Epithelial cell of proximal tubule (primary cell): ENCODE measurements around the gene BBLN. TPM values are rescaled to one million over a fixed set of nuclear protein-coding genes. Genes with fewer than 3 reads are reported as not detected.

Experiments used
- DNase-seq: peaks from one replicate; pipeline ENCODE4 v3.0.0-alpha.2; 2011; ENCODE audit warnings: low read depth
- H3K4me3 ChIP-seq: 2 replicates; pipeline ENCODE4 v1.5.1; 2011; ENCODE audit warnings: low read depth, mild to moderate bottlenecking, low read length
- total RNA-seq: library from RNA; depleted of rRNA; stranded (reverse); fragments of >200 nt; gene quantifications from 2 replicates; pipeline ENCODE4 v1.2.3, GENCODE V29; 2015
- TF ChIP-seq, protein P1 (sequence below): conservative IDR thresholded peaks from 2 replicates; pipeline ENCODE4 v1.5.1; 2012; ENCODE audit warnings: low read depth, mild to moderate bottlenecking, low read length

BBLN gene
- total RNA-seq, 1 donor from 2014 or later: 269 TPM

DNA sequence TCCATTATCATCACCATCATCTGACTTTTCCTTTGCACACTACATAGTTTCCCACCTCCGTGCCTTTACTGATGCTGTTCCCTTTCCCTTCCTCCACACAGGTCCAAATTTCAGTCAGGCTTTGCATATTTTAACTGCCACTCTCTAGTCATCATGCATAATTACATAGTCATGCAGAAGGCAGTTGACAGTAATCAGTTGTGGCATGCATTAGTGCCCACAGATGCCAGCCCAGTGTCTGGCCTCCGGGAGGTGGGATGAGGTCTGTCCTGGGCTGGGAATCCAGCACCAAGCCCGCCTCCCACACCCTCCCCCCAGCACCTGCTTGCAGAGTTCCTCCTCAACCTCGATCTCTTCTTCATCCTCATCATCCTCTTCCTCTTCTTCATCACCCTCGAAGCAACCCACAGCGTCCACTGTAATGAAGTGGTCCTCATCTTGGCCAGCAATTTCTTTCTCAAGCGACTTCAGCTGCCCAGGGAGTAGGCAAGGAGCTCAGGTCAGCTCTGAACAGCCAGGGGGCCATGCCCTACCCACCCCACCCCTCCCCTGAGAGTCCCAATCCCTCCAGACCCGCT is 8.8 kb downstream of the BBLN start:
- DNase-seq: no peak
- H3K4me3 ChIP-seq: no peak overlapping the region
- TF ChIP-seq, protein P1, sequence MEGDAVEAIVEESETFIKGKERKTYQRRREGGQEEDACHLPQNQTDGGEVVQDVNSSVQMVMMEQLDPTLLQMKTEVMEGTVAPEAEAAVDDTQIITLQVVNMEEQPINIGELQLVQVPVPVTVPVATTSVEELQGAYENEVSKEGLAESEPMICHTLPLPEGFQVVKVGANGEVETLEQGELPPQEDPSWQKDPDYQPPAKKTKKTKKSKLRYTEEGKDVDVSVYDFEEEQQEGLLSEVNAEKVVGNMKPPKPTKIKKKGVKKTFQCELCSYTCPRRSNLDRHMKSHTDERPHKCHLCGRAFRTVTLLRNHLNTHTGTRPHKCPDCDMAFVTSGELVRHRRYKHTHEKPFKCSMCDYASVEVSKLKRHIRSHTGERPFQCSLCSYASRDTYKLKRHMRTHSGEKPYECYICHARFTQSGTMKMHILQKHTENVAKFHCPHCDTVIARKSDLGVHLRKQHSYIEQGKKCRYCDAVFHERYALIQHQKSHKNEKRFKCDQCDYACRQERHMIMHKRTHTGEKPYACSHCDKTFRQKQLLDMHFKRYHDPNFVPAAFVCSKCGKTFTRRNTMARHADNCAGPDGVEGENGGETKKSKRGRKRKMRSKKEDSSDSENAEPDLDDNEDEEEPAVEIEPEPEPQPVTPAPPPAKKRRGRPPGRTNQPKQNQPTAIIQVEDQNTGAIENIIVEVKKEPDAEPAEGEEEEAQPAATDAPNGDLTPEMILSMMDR: no peak

DNA sequence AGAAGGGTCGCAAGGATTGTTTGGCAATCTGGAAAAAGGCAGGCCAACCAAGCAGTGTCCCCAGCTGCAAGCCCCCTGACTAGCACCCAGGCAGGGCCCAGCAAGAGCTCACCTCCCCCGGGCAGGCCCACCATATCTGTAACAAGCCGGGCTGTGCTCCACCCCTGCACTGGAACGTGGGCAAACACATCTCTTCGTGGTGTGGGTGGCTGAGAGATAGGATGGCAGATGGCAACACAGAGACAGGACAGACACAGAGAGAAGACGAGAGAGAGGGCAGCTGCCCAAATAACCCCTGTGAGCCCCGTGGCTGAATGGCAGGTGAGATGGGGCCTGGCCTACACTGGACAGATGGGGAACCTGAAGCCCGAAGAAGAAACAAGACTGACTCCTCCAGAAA is 9.4 kb downstream of the BBLN start:
- TF ChIP-seq, protein P1: no peak
- no peak overlapping the region for H3K4me3 ChIP-seq
- no peak for DNase-seq

DNA sequence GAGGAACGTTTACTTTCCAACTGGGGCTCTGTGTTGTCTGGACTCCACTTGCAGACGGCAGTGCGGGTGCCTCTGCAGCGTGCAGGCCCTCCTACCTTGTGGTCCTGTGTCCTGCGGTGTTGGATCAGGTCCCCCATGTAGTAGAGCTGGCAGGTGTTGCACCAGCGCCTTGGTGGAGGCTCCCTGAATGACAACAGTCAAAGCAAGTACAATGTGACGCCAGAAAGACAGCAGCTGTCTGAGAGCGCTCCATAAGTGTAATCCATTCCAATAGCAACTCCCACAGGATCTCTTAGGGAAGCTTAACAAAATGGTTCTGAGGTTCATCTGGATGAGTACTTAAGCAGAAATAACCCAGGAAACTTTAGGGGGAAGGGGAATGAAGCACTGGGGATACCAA is 9.9 kb downstream of the BBLN start:
- TF ChIP-seq, protein P1: no peak
- DNase-seq: no peak
- H3K4me3 ChIP-seq: no peak overlapping the region

DNA sequence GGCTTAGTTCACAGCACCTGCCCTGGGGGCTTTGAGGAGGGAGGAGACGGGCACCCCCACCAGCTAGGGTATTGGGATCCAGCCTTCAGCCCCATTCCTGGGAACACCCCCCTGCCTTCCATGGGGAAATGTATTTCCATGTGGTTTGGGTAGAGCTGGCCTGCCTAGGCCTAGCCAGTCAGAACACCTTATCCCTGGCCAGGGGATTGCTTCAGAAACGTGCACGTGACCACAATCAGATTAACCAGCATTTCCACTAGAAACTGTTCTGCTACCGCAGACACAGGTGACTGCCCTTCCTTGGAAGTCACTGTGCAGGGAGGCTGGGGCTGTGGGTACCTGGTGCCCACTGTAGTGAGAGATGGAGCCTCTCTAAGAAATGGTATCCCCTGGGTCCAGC is 14.0 kb downstream of the BBLN start:
- no peak overlapping the region for H3K4me3 ChIP-seq
- TF ChIP-seq, protein P1: no peak
- DNase-seq: no peak

DNA sequence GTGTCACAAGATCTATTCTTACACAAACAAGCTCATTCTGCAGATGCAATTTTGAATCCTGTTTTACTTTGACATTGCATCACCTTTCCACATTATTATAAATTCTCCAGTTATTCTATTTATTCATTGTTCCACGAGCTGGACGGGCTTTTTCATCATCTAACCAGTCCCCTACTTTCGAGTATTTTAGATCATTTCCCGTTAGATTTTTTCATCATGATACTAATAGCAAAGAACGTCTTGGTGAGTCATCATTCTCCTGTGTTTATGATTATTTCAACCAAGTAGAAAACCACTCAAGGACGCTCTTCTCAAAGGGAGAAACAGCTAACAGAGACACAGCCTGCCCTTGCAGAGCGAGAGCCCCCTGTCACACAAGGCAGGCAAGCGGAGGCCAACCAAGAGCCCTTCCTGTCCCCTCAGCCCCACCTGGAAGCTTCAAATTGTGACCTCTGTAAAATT is 15.1 kb downstream of the BBLN start:
- no peak overlapping the region for H3K4me3 ChIP-seq
- TF ChIP-seq, protein P1: no peak
- no peak for DNase-seq

DNA sequence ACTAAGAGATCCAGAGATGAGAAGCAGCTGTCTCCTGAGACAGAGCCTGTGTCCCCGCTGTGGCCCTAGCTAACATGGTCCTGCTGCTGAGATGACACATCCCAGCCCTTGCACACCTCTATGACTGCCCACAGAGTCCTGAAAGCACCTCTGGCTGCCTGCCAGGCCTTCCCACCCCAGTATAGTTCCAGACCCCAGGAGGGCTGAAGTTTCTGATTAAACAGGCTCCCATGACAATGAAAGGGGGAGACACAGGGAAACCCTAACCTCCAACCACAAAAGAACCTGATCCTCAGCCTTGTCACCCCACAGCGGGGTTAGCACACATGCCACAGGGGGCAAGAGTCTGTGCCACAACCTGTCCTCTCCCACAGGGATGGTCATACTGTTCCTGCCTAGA is 15.7 kb downstream of the BBLN start:
- DNase-seq: no peak
- H3K4me3 ChIP-seq: no peak overlapping the region
- TF ChIP-seq, protein P1: no peak

DNA sequence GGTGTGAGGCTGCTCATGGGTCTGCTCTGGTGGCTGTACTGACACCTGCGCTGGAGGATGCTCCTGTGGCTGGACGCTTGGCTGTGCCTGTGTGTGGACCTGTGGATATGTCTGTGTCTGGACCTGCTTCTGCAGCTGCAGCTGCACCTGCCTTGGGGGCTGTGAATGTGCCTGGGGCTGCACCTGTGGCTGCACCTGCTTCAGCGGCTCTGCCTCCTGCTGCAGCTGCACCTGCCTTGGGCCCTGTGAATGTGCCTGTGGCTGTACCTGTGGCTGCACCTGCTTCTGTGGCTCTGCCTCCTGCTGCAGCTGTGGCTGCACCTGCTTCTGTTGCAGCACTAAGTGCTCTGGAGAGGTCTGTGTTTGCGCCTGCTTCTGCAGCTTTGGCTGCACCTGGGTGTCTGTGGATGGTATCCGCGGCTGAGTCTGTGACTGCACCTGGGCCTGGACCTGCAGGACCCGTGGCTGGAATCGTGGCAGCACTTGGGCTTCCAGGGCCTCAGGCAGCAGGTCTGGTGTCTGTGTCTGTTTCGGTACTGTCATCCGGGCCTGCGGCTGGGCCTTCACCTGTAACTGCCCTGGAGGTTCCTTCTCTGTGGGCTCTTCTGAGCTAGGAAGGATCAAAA is 18.9 kb downstream of the BBLN start:
- no peak overlapping the region for H3K4me3 ChIP-seq
- no peak for DNase-seq
- TF ChIP-seq, protein P1: no peak
